SK-N-MC (cell line): ENCODE results near the gene UGP2.

Source experiments
- EZH2 ChIP-seq: fragments of 200-600 bp; sonication (generic); IDR thresholded peaks from one replicate; pipeline ENCODE4 v1.6.1; 2017; ENCODE audit warnings: antibody characterized with exemption
- POLR2AphosphoS5 ChIP-seq: IDR thresholded peaks from 2 replicates; pipeline ENCODE4 v1.6.1; 2012; ENCODE audit warnings: mild to moderate bottlenecking, low read depth, low read length, borderline replicate concordance

DNA sequence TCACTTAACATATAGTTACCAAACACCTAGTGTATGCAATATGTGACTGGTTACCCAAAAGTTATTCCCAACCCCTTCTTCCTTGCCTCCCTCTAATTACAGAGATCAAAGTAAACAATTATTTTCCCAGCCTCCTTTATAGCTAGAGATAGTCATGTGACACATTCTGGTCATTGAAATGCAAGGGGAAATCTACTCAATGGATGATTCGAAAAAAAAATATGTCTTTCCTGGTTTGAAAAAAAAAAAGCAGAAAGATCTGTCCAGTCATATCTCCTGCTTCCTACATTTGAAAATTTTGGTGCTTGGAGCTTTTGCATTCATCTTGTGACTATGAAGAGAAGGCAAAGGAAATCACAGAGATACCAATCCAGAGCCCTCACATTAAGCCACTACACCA, 27.6 kb upstream of the UGP2 start:
- TF ChIP-seq EZH2 (no peak), POLR2AphosphoS5 (no peak)
